ENCODE measurements around the gene TP63.

TP63 gene

GRCh38 chr3:189720736-189721417, 89.7 kb downstream of the TP63 start:
- H2AFZ ChIP-seq (ENCODE audit: low read length): no peak overlapping the region
- no peak for TF ChIP-seq CTCF (IDR thresholded peaks at IDR 0.05; ENCODE audit: low read length)
- no peak for TF ChIP-seq EZH2 (IDR thresholded peaks at IDR 0.05; ENCODE audit: borderline replicate concordance, low read length)

DNA sequence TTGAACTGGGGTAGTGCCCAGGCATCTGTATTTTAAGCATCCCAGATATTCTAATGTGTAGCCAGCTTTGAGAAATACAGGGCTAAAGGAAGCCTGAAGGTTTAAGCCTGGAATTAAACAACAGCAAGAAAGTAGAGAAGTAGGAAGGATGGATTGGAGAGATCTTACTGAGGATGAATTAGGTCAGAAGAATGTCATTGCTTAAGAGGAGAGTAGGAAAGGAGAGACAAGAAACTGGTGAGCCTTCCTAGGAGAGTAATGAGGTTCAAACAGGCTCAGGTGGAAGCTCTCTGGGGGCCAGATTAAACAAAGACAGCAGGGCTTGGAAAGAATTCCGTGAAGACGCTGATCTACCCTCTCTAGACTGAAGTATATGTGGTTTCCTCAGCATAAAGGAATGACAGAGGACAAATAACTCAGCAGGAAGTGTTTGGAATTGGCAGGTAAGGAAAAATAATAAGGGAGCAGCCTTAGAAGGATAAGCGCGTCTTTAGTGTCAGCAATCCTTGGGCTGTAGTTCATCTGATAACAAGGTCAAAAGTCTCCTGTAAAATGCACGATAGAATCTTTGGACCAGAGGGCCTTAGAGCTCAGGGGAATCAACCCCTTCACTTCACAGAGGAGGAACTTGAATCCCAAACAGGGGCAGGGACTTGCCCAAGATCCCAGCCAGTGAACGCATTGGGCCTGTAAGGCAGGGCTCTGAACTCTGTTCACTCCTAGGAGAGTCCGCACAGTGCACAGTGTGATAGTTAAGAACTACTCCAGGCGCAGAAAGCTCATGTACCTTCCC, 90.9 kb downstream of the TP63 start:
- Histone ChIP-seq H3F3A (ENCODE audit: insufficient read depth, low read length) (no peaks in the 10 kb centered on the region), H3K36me3 (ENCODE audit: insufficient read depth, low read length) (no peaks in the 10 kb centered on the region), H3K27ac (ENCODE audit: low read depth, low read length, poor library complexity, severe bottlenecking) (no peak overlapping the region), H4K20me1 (ENCODE audit: insufficient read depth, low read length) (no peaks in the 10 kb centered on the region), H3K4me3 (ENCODE audit: low read depth, low read length, poor library complexity, severe bottlenecking) (no peak overlapping the region), H3K4me2 (ENCODE audit: low read length) (no peak overlapping the region), H3K9me3 (ENCODE audit: low read length) (no peaks in the 10 kb centered on the region), H2AFZ (ENCODE audit: low read length) (no peak overlapping the region), H3K79me2 (ENCODE audit: insufficient read depth, low read length) (no peaks in the 10 kb centered on the region), H3K9ac (ENCODE audit: low read length) (no peak overlapping the region), H3K27me3 (ENCODE audit: insufficient read depth, low read length) (no peaks in the 10 kb centered on the region), H3K4me1 (ENCODE audit: insufficient read depth, low read length, severe bottlenecking) (peaks cover 27% of the 10 kb centered on the region), H3K9me2 (ENCODE audit: low read depth, low read length) (no peaks in the 10 kb centered on the region)
- TF ChIP-seq CTCF (IDR thresholded peaks at IDR 0.05; ENCODE audit: low read length): no peak
- no peak for TF ChIP-seq EZH2 (IDR thresholded peaks at IDR 0.05; ENCODE audit: borderline replicate concordance, low read length)

More at GRCh38 chr3:189720736-189721417, 89.7 kb downstream of the TP63 start:
- no peaks in the 10 kb centered on the region for H3K36me3 ChIP-seq (ENCODE audit: insufficient read depth, low read length)
- H3K4me2 ChIP-seq (ENCODE audit: low read length): no peak overlapping the region
- no peak overlapping the region for H3K4me3 ChIP-seq (ENCODE audit: low read depth, low read length, poor library complexity, severe bottlenecking)
- no peaks in the 10 kb centered on the region for H3K9me2 ChIP-seq (ENCODE audit: low read depth, low read length)
- no peaks in the 10 kb centered on the region for H3F3A ChIP-seq (ENCODE audit: insufficient read depth, low read length)
- no peaks in the 10 kb centered on the region for H3K9me3 ChIP-seq (ENCODE audit: low read length)
- no peak overlapping the region for H3K9ac ChIP-seq (ENCODE audit: low read length)
- no peak overlapping the region for H3K27ac ChIP-seq (ENCODE audit: low read depth, low read length, poor library complexity, severe bottlenecking)
- no peaks in the 10 kb centered on the region for H3K79me2 ChIP-seq (ENCODE audit: insufficient read depth, low read length)
- no peaks in the 10 kb centered on the region for H4K20me1 ChIP-seq (ENCODE audit: insufficient read depth, low read length)
- H3K27me3 ChIP-seq (ENCODE audit: insufficient read depth, low read length): no peaks in the 10 kb centered on the region
- H3K4me1 ChIP-seq (ENCODE audit: insufficient read depth, low read length, severe bottlenecking): peaks cover 27% of the 10 kb centered on the region

DNA sequence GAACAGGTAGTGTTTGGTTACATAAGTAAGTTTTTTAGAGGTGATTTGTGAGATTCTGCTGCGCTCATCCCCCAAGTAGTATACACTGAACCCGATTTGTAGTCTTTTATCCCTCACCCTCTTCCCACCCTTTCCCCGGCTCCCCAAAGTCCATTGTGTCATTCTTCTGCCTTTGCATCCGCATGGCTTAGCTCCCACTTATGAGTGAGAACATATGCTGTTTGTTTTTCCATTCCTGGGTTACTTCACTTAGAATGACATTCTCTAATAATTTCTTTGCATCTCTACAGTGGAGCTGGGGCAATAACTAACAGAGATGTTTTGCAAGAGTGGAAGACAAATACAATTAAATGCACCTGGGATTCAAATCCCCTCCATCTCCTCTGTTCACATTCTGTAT, 93.2 kb downstream of the TP63 start:
- no peak overlapping the region for H3K4me3 ChIP-seq (ENCODE audit: low read depth, low read length, poor library complexity, severe bottlenecking)
- H3K9ac ChIP-seq (ENCODE audit: low read length): no peak overlapping the region
- H3K79me2 ChIP-seq (ENCODE audit: insufficient read depth, low read length): no peaks in the 10 kb centered on the region

More for the DNA sequence above, 93.2 kb downstream of the TP63 start:
- H3K27me3 ChIP-seq (ENCODE audit: insufficient read depth, low read length): no peaks in the 10 kb centered on the region
- H3K4me2 ChIP-seq (ENCODE audit: low read length): no peak overlapping the region
- H3K9me2 ChIP-seq (ENCODE audit: low read depth, low read length): no peaks in the 10 kb centered on the region
- H4K20me1 ChIP-seq (ENCODE audit: insufficient read depth, low read length): no peaks in the 10 kb centered on the region
- no peak overlapping the region for H2AFZ ChIP-seq (ENCODE audit: low read length)
- H3K9me3 ChIP-seq (ENCODE audit: low read length): no peaks in the 10 kb centered on the region
- H3F3A ChIP-seq (ENCODE audit: insufficient read depth, low read length): no peaks in the 10 kb centered on the region
- no peaks in the 10 kb centered on the region for H3K36me3 ChIP-seq (ENCODE audit: insufficient read depth, low read length)
- H3K4me1 ChIP-seq (ENCODE audit: insufficient read depth, low read length, severe bottlenecking): peaks cover 4% of the 10 kb centered on the region
- TF ChIP-seq EZH2 (IDR thresholded peaks at IDR 0.05; ENCODE audit: borderline replicate concordance, low read length): no peak
- TF ChIP-seq CTCF (IDR thresholded peaks at IDR 0.05; ENCODE audit: low read length): no peak
- H3K27ac ChIP-seq (ENCODE audit: low read depth, low read length, poor library complexity, severe bottlenecking): no peak overlapping the region
